ENCODE data around the gene EFNA4. TPM values are rescaled to one million over a fixed set of nuclear protein-coding genes. Genes with fewer than 3 reads are reported as not detected.

EFNA4 gene
- total and polyA plus RNA-seq, 9 of the 15 experiments (the other 6 are each of a cell fraction or from before 2014, with no cell fraction given): 0.68 to 7.4 (median 6.1) TPM

GRCh38 chr1:155044812-155045657 is 18.5 kb upstream of the EFNA4 start (continued):
- TF ChIP-seq ARID4B (CRISPR knock-in tag; IDR thresholded peaks at IDR 0.05) (peak; percentile 48; the same call in 1 of the 2 replicates), ETV6 (IDR thresholded peaks at IDR 0.05; ENCODE audit: borderline replicate concordance in 1 of 2, low read depth in 2 of 2, low read length in 1 of 2) (no peak), ETV6 (CRISPR knock-in tag; IDR thresholded peaks at IDR 0.05; ENCODE audit: borderline replicate concordance) (no peak), RNF2 (IDR thresholded peaks at IDR 0.05) (no peak), BMI1 (IDR thresholded peaks at IDR 0.05; ENCODE audit: low read length) (no peak), ZNF830 (CRISPR knock-in tag; IDR thresholded peaks at IDR 0.05) (no peak), ZNF23 (CRISPR knock-in tag; IDR thresholded peaks at IDR 0.05) (no peak), KAT7 (CRISPR knock-in tag; IDR thresholded peaks at IDR 0.05; ENCODE audit: borderline replicate concordance) (no peak), DNMT1 (IDR thresholded peaks at IDR 0.05) (no peak), ZNF780A (CRISPR knock-in tag; IDR thresholded peaks at IDR 0.05) (no peak), RREB1 (CRISPR knock-in tag; IDR thresholded peaks at IDR 0.05) (no peak), ZFP30 (CRISPR knock-in tag; IDR thresholded peaks at IDR 0.05; ENCODE audit: borderline replicate concordance) (no peak), CTCF (IDR thresholded peaks at IDR 0.05 in 2 of 3, conservative IDR thresholded peaks at IDR 0.05 in 1 of 3; ENCODE audit: insufficient read depth in 2 of 3, low read depth in 1 of 3, low read length in 3 of 3) (peak; percentile 76 to 92 (median 84)), DDX20 (tag; IDR thresholded peaks at IDR 0.05; ENCODE audit: low read depth) (no peak), SREBF2 (CRISPR knock-in tag; IDR thresholded peaks at IDR 0.05) (no peak)

All from K562 (cell line).